Activated CD8-positive, alpha-beta T cell treated with anti-CD3 and anti-CD28 coated beads, Interleukin-2, amount 10 ng/mL, durations not matched to agents 7 days and 5 days (primary cell): ENCODE data around the gene TLR4. TPM values are rescaled to one million over a fixed set of nuclear protein-coding genes. Genes with fewer than 3 reads are reported as not detected.

ENCODE experiments used
- ATAC-seq: fragments of 150-1000 bp; cut with Tn5 transposase; one replicate; pipeline ENCODE4 v1.10.0; 2021; ENCODE audit warnings: moderate library complexity
- CTCF ChIA-PET: fragments of 350-600 bp; sonication (Branson Sonifier 250); formaldehyde crosslinking; loops from one replicate; lab custom pipeline; 2021; ENCODE audit warnings: antibody characterized with exemption; lab: Charles Lee
- POLR2A ChIA-PET: fragments of 350-600 bp; sonication (Branson Sonifier 250); formaldehyde crosslinking; loops from one replicate; lab custom pipeline; 2021; ENCODE audit warnings: antibody characterized with exemption; lab: Charles Lee
- DNase-seq: peaks from one replicate; pipeline ENCODE4 v3.0.0-alpha.2; 2020
- H3K27ac Mint-ChIP-seq: one replicate; pipeline ENCODE4 v1.8.0; 2021; ENCODE audit warnings: mild to moderate bottlenecking, mixed read lengths
- H3K27me3 Mint-ChIP-seq: one replicate; pipeline ENCODE4 v1.8.0; 2021; ENCODE audit warnings: low read depth, mixed read lengths
- H3K36me3 Mint-ChIP-seq: one replicate; pipeline ENCODE4 v1.8.0; 2021; ENCODE audit warnings: low read depth, mixed read lengths
- H3K4me1 Mint-ChIP-seq: one replicate; pipeline ENCODE4 v1.8.0; 2021; ENCODE audit warnings: low read depth, mixed read lengths
- H3K4me3 Mint-ChIP-seq: one replicate; pipeline ENCODE4 v1.8.0; 2021; ENCODE audit warnings: mild to moderate bottlenecking, mixed read lengths
- H3K9me3 Mint-ChIP-seq: one replicate; pipeline ENCODE4 v1.8.0; 2022; ENCODE audit warnings: mixed read lengths; ENCODE audit not compliant: insufficient read depth
- total RNA-seq, 2 experiments: library from RNA; stranded (reverse); gene quantifications; one replicate each; pipeline ENCODE4 v1.2.3, GENCODE V29; 2021

TLR4 gene
- total RNA-seq, 2 experiments from 2014 or later, result 0.08 to 0.16 TPM

DNA sequence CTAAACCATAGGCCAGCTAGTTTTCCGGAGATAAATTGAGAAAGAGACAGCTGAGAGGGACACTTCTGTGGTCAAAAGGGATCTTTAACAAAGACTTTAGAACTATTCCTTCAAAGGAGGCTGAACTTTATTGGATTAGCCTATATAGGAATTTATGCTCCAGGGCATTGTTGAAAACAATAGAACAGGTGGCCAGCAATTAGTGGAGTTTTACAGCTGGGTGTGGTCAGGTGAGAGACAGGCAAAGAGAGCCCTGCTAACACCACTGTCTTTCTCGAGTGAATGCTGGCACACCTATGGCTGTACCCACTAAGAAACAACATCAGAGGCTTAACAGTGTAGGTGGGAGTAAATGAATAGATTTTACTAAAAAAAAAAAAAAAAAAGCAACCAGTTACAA is 16.7 kb upstream of the TLR4 start:
- DNase-seq (no peak), ATAC-seq (no peak)
- H3K9me3 Mint-ChIP-seq, result no peaks in the 10 kb centered on the region
- no peaks in the 10 kb centered on the region for H3K36me3 Mint-ChIP-seq
- no peak overlapping the region for H3K27ac Mint-ChIP-seq
- POLR2A ChIA-PET, result no interaction called here
- H3K27me3 Mint-ChIP-seq, result no peaks in the 10 kb centered on the region
- no peak overlapping the region for H3K4me3 Mint-ChIP-seq
- no peaks in the 10 kb centered on the region for H3K4me1 Mint-ChIP-seq
- CTCF ChIA-PET, result no interaction called here

DNA sequence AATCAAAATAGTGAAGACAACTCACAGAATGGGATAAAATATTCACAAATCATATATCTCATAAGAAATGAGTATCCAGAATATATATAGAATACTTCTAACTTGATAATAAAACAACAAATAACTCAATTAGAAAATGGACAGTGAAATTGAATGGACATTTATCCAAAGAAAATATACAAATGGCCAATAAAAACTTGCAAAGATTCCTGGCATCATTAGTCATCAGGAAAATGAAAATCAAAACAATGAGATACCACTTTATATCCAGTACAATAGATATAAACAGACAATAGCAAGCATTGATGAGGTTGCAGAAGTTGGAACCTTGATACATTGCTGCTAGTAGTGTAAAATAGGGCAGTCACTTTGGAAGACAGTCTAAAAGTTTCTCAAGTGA is 12.8 kb upstream of the TLR4 start:
- H3K4me1 Mint-ChIP-seq, result no peaks in the 10 kb centered on the region
- no peak overlapping the region for H3K27ac Mint-ChIP-seq
- no peaks in the 10 kb centered on the region for H3K36me3 Mint-ChIP-seq
- H3K9me3 Mint-ChIP-seq, result no peaks in the 10 kb centered on the region
- POLR2A ChIA-PET, result no interaction called here
- no peak for DNase-seq
- ATAC-seq, result no peak
- CTCF ChIA-PET, result no interaction called here
- no peak overlapping the region for H3K4me3 Mint-ChIP-seq
- no peaks in the 10 kb centered on the region for H3K27me3 Mint-ChIP-seq

DNA sequence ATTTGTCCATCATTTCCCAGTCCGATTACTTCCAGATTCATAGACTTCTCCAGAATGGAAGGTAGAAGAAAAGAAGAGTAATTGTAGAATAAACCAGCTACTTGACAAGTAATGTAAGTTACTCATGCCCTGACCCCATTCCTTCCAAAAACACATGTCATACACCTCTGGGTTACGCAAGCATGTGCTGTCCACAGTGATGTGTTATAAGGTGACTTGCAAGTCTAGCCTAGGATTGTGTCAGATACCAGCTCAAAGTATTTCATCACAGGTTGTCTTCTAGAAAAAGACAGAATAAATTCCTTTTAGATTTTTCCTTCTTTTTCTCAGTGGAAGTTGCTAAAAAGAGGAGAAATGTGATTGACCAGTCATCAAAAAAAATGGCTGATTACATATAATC is 8.0 kb upstream of the TLR4 start:
- no peak for DNase-seq
- no peaks in the 10 kb centered on the region for H3K4me1 Mint-ChIP-seq
- H3K36me3 Mint-ChIP-seq, result no peaks in the 10 kb centered on the region
- H3K9me3 Mint-ChIP-seq, result peaks cover 5% of the 10 kb centered on the region
- ChIA-PET POLR2A (interaction anchor here (0.5 kb wide), 1 partner anchor 28 kb away, joined by 3 read pairs; no protein-coding TSS in a partner anchor), CTCF (no interaction called here)
- H3K27ac Mint-ChIP-seq, result no peak overlapping the region
- H3K27me3 Mint-ChIP-seq, result no peaks in the 10 kb centered on the region
- no peak for ATAC-seq
- H3K4me3 Mint-ChIP-seq, result no peak overlapping the region

DNA sequence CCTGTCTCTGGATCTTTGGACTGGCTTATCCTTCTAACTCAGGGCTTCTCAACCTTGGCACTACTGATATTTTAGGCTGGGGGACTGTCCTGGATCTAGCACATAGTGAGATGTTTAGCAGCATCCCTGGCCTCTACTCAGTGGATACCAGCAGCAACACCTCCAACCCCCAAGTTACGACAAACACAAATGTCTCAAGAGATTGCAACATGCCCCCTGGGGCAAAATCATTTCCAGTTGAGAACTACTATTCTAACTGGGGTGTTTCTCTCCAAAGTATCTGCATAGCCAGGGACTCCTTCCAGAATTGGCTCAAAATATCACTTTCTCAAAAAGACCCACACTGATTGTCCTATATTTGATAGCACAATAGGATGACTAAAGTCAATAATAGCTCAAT is 7.2 kb upstream of the TLR4 start:
- ChIA-PET POLR2A (no interaction called here), CTCF (no interaction called here)
- ATAC-seq, result no peak
- Mint-ChIP-seq H3K27me3 (no peaks in the 10 kb centered on the region), H3K27ac (no peak overlapping the region), H3K4me3 (no peak overlapping the region), H3K9me3 (peaks cover 5% of the 10 kb centered on the region), H3K4me1 (no peaks in the 10 kb centered on the region), H3K36me3 (no peaks in the 10 kb centered on the region)
- DNase-seq, result no peak

DNA sequence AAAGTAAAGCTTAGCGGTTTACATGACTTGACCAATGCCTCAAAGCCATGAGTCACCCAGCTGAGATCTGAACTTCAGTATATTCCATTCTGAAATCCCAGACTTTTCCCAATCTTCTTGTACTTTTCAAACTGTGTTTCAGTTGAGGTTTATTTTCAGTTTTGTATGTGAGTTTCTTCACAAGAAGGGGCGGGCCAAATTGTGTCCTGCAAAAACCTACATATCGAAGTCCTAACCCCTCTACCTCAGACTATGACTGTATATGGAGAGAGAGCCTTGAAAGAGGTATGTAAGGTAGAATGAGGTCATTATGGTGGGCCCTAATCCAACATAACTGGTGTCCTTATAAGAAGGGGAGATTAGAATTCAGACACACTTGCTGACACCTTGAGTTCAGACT is 666 bp upstream of the TLR4 start:
- ChIA-PET POLR2A (no interaction called here), CTCF (no interaction called here)

DNA sequence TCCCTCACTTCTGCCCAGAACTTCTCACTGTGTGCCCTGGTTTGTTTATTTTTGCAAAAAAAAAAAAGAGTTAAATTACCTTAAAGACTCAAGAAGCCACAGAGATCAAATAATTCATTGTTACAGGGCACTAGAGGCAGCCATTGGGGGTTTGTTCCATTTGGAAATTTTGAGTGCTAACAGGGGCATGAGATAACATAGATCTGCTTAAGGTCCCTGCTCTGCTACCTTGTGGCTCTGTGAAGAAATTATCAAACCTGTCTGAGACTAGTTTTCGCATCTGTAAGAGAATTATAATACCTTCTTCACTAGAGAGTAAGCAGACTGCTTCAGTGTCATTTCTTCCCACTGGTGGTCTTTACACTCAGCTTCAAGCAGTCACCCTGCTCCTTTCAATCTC is 394 bp downstream of the TLR4 start:
- H3K36me3 Mint-ChIP-seq, result no peaks in the 10 kb centered on the region
- ChIA-PET POLR2A (no interaction called here), CTCF (no interaction called here)
- H3K4me3 Mint-ChIP-seq, result no peak overlapping the region
- H3K9me3 Mint-ChIP-seq, result no peaks in the 10 kb centered on the region
- H3K27ac Mint-ChIP-seq, result no peak overlapping the region
- ATAC-seq, result no peak
- no peak for DNase-seq
- H3K4me1 Mint-ChIP-seq, result peaks cover 3% of the 10 kb centered on the region
- peaks cover 11% of the 10 kb centered on the region for H3K27me3 Mint-ChIP-seq

More for the DNA sequence above, 666 bp upstream of the TLR4 start:
- no peak overlapping the region for H3K27ac Mint-ChIP-seq
- ATAC-seq, result no peak
- H3K27me3 Mint-ChIP-seq, result peaks cover 8% of the 10 kb centered on the region
- H3K4me3 Mint-ChIP-seq, result no peak overlapping the region
- no peaks in the 10 kb centered on the region for H3K36me3 Mint-ChIP-seq
- no peak for DNase-seq
- peaks cover 4% of the 10 kb centered on the region for H3K9me3 Mint-ChIP-seq
- H3K4me1 Mint-ChIP-seq, result peaks cover 3% of the 10 kb centered on the region

DNA sequence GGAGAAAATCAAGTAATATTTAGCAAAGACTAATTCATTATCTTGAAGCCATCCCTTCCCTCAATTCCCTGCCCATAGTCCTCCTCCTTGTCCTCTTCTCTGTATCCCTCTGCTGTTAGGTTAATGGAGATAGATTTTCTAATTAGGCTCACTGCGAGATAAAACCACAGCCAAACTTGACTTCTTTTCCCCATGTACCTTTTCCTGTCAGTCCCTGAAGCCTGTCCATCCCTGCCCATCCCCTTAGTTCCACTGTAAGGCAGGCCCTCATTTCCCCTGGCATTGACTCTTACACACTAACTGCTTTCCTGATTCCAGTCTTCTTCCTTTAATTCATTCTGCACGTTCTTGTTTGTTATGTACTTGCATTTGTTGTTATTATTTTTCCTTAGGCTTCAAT is 1.2 kb downstream of the TLR4 start:
- Mint-ChIP-seq H3K27ac (no peak overlapping the region), H3K4me1 (peaks cover 3% of the 10 kb centered on the region), H3K9me3 (no peaks in the 10 kb centered on the region), H3K27me3 (peaks cover 15% of the 10 kb centered on the region), H3K36me3 (no peaks in the 10 kb centered on the region), H3K4me3 (no peak overlapping the region)
- ATAC-seq (no peak), DNase-seq (no peak)
- POLR2A ChIA-PET, result no interaction called here
- CTCF ChIA-PET, result no interaction called here

DNA sequence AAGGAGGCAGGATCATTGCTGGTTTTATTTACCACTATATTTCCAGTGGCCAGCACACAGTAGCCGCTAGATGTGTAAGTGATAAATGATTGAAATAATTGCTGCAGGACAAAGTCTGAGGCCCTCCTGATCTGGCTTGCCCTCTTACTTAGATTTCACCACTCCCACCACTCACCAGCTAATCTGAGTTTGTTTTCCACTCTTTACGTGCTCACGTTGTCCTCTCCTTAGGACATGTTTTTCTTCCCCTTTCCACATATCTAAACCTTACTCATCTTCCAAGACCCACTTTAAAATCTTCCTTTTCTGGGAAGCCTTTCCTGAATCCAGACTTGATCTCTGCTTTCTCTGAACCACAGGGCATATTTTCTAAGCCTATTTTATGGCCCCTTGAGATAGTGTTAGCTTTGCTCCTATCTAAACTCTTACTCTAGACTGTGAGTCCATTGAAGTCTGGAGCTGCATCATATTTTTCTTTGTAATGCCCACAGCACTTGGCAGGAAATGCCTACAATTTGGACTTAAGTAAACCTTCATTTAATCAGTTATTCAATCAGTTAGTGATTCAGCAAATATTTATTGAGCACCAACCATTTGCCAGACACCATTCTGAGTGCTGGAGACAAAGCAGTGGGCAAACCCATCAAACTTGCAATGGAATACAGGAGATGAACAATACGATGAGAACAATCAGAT is 2.4 kb downstream of the TLR4 start:
- no peak for DNase-seq
- peaks cover 3% of the 10 kb centered on the region for H3K4me1 Mint-ChIP-seq
- no peak overlapping the region for H3K27ac Mint-ChIP-seq
- no peaks in the 10 kb centered on the region for H3K36me3 Mint-ChIP-seq
- ChIA-PET POLR2A (no interaction called here), CTCF (no interaction called here)
- no peaks in the 10 kb centered on the region for H3K9me3 Mint-ChIP-seq
- no peak overlapping the region for H3K4me3 Mint-ChIP-seq
- peaks cover 21% of the 10 kb centered on the region for H3K27me3 Mint-ChIP-seq
- no peak for ATAC-seq

DNA sequence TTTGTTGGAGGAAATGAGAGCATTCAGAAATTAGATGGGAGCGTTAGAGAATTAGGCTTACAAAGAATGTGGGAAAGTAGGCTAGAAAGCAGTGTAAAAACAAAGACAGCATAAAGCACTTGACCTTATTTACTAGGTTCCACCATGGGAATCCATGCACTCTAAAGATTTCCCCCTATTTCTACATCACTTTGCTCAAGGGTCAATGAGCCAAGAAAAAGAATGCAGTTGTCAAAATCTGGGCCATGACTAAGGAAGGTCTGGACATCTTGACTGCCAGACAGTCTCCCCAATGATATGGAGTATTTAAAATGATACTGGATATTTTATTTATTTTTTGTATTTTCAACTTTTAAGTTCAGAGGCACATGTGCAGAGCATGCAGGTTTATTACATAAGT is 3.4 kb downstream of the TLR4 start:
- Mint-ChIP-seq H3K27ac (no peak overlapping the region), H3K4me3 (no peak overlapping the region), H3K9me3 (no peaks in the 10 kb centered on the region), H3K27me3 (peaks cover 26% of the 10 kb centered on the region), H3K36me3 (no peaks in the 10 kb centered on the region), H3K4me1 (peaks cover 3% of the 10 kb centered on the region)
- DNase-seq, result no peak
- ChIA-PET CTCF (no interaction called here), POLR2A (no interaction called here)
- ATAC-seq, result no peak

DNA sequence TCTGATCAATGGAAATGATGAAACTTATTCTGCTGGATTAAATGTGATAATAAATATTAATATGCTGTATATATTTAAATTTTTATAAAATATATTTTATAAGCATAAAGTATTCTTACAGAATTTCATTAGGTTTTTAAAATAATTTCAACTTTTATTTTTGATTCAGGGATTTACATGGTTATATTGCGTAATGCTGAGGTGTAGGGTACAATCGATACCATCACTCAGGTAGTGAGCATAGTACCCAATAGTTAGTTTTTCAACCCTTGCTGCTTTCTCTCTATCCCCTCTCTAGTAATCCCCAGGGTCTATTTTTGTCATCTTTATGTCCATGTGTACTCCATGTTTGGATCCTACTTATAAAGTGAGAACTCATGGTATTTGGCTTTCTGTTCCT is 5.7 kb downstream of the TLR4 start:
- Mint-ChIP-seq H3K4me1 (peaks cover 6% of the 10 kb centered on the region), H3K36me3 (no peaks in the 10 kb centered on the region), H3K27me3 (peaks cover 32% of the 10 kb centered on the region), H3K27ac (no peak overlapping the region), H3K9me3 (no peaks in the 10 kb centered on the region), H3K4me3 (no peak overlapping the region)
- POLR2A ChIA-PET, result no interaction called here
- DNase-seq (no peak), ATAC-seq (no peak)
- CTCF ChIA-PET, result no interaction called here

DNA sequence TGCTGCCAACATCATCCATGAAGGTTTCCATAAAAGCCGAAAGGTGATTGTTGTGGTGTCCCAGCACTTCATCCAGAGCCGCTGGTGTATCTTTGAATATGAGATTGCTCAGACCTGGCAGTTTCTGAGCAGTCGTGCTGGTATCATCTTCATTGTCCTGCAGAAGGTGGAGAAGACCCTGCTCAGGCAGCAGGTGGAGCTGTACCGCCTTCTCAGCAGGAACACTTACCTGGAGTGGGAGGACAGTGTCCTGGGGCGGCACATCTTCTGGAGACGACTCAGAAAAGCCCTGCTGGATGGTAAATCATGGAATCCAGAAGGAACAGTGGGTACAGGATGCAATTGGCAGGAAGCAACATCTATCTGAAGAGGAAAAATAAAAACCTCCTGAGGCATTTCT is 10.1 kb downstream of the TLR4 start:
- Mint-ChIP-seq H3K4me3 (no peak overlapping the region), H3K4me1 (peaks cover 33% of the 10 kb centered on the region), H3K36me3 (peaks cover 6% of the 10 kb centered on the region), H3K27me3 (peaks cover 23% of the 10 kb centered on the region), H3K27ac (no peak overlapping the region), H3K9me3 (no peaks in the 10 kb centered on the region)
- ChIA-PET POLR2A (no interaction called here), CTCF (no interaction called here)
- ATAC-seq (no peak), DNase-seq (peak; percentile 29)

DNA sequence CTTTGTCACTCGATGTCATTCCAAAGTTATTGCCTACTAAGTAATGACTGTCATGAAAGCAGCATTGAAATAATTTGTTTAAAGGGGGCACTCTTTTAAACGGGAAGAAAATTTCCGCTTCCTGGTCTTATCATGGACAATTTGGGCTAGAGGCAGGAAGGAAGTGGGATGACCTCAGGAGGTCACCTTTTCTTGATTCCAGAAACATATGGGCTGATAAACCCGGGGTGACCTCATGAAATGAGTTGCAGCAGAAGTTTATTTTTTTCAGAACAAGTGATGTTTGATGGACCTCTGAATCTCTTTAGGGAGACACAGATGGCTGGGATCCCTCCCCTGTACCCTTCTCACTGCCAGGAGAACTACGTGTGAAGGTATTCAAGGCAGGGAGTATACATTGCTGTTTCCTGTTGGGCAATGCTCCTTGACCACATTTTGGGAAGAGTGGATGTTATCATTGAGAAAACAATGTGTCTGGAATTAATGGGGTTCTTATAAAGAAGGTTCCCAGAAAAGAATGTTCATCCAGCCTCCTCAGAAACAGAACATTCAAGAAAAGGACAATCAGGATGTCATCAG is 11.3 kb downstream of the TLR4 start:
- peaks cover 6% of the 10 kb centered on the region for H3K36me3 Mint-ChIP-seq
- H3K27me3 Mint-ChIP-seq, result peaks cover 19% of the 10 kb centered on the region
- CTCF ChIA-PET, result no interaction called here
- H3K27ac Mint-ChIP-seq, result no peak overlapping the region
- no peak for ATAC-seq
- no peak overlapping the region for H3K4me3 Mint-ChIP-seq
- POLR2A ChIA-PET, result no interaction called here
- no peaks in the 10 kb centered on the region for H3K9me3 Mint-ChIP-seq
- no peak for DNase-seq
- peaks cover 33% of the 10 kb centered on the region for H3K4me1 Mint-ChIP-seq
